ENCODE results near the gene SHLD2.
"Not testable (repeated sequence)": the region's sequence is repeated elsewhere in the genome, so short reads cannot be mapped to it uniquely, and the experiment has no call there.

SHLD2 gene, protein sequence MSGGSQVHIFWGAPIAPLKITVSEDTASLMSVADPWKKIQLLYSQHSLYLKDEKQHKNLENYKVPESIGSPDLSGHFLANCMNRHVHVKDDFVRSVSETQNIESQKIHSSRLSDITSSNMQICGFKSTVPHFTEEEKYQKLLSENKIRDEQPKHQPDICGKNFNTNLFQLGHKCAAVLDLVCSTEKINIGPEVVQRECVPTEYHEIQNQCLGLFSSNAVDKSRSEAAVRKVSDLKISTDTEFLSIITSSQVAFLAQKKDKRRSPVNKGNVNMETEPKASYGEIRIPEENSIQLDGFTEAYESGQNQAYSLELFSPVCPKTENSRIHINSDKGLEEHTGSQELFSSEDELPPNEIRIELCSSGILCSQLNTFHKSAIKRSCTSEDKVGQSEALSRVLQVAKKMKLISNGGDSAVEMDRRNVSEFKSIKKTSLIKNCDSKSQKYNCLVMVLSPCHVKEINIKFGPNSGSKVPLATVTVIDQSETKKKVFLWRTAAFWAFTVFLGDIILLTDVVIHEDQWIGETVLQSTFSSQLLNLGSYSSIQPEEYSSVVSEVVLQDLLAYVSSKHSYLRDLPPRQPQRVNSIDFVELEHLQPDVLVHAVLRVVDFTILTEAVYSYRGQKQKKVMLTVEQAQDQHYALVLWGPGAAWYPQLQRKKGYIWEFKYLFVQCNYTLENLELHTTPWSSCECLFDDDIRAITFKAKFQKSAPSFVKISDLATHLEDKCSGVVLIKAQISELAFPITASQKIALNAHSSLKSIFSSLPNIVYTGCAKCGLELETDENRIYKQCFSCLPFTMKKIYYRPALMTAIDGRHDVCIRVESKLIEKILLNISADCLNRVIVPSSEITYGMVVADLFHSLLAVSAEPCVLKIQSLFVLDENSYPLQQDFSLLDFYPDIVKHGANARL

DNA sequence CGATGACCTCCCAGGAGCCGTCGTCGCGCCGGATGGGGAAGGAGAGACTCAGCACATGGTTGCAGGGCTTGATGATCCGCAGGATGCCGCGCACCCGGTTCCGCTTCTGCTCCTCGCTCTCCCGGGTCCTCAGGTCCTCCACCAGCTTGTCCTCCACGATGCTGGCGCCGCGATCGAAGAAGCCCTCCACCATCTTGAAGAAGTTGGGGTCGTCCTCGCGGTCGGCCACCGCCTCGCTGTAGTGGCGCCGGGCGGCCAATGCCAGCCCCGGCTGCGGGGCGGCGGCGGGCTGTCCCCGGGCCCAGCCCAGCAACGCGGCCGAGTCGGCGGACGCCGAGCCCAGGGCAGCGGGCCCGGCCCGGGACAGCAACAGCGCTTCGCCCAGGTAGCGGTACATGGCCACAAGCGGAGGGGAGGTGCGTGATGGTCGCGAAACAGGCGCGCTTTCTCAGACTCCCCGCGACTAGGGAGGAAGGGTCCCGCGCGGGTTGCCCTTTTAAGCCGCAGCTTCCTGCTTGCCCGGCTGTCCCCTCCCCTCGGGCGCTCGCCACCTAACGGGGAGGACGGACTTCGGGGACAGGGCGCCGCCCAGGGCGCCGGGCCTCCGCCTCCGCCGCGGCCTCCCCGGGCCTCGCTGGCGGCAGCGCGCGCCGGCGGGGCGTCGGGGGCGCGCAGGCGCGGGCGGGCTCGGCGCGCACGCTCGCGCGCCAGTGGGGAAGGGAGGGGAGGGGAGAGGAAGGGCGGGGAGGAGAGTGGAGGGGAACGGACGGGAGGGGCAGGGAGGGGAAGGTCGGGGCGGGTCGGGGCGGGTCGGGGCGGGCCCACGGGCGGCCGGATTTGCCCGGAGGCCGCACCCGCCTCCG is at the start of gene SHLD2, which contains the start of gene GLUD1:
Gene SHLD2, plus strand, starts transcription at position 834 of the 863 bp plus-strand sequence. CDS start 56,149 bp downstream, outside the sequence.
Gene GLUD1, minus strand, starts transcription at position 471 of the 863 bp plus-strand sequence. Its CDS starts 74 bp downstream, at position 397.
- FAIRE-seq = no peak

DNA sequence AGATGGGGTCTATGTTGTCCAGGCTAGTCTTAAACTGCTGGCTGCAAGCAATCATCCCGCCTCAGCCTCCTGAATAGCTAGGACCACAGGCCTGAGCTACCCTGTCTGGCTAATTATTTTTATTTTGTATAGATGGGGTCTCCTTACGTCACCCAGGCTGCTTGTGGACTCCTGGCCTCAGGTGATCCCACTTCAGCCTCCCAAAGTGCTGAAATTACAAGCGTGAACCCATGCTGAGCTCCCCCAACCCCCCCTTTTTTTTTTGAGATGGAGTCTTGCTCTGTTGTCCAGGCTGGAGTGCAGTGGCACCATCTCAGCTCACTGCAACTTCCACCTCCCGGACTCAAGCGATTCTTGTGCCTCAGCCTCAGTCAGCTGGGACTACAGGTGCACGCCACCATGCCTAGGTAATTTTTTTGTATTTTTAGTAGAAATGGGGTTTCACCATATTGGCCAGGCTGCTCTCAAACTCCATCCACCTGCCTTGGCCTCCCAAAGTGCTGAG is 49.5 kb upstream of the SHLD2 start:
- FAIRE-seq (no peak), DNase-seq (ENCODE audit: low spot score) (no peak)

More for the DNA sequence above, at the start of gene SHLD2, which contains the start of gene GLUD1:
- DNase-seq (ENCODE audit: low spot score) = peak; percentile 93

DNA sequence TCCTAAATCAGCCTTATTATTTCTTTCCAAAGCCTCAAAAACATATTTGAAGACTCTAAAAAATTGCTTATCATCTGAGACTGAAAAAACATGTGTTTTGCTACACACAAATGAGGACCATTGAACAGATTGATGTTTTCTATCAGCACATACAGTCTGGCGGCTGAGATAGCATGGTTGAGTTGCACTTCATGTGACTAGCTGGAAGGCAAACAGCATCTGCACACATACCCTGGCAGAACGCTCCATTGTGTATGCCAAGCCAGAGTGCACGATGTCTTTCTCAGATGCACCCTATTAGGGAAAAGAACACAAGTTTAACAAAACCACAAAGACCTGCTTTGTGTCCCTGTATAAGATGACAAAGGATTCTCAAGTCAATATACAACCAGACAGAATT is 41.9 kb upstream of the SHLD2 start:
- DNase-seq (ENCODE audit: low spot score) (no peak), FAIRE-seq (no peak)

- FAIRE-seq (no peak), DNase-seq (ENCODE audit: low spot score) (no peak)
These were observed 41.3 kb upstream of the SHLD2 start for GRCh38 chr10:87053577-87054181.

- no peak for DNase-seq (ENCODE audit: low spot score)
These were observed 40.4 kb upstream of the SHLD2 start for GRCh38 chr10:87054373-87055295.

DNA sequence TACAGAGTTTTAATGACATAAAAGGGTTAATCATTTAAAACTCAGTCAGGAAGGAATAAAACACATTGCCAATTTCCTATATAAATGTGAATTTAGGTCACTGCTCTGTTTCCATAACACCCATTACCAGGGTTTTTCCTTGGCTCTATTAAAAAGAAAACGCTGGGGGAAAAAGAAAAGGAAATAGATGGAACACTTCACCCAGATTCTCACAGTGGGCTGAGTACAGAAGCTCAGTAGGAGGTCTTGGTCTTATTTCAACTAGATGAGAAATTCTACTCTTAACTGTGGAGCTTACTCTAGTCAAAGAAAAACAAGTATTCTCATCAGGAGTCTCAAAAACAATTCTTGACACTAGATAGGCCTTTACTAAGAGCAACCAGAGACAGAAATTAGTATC is 36.8 kb upstream of the SHLD2 start:
- DNase-seq (ENCODE audit: low spot score) = no peak
- no peak for FAIRE-seq

More at GRCh38 chr10:87054373-87055295, 40.4 kb upstream of the SHLD2 start:
- FAIRE-seq = no peak

- DNase-seq (ENCODE audit: low spot score) (no peak), FAIRE-seq (no peak)
These were observed 35.6 kb upstream of the SHLD2 start for GRCh38 chr10:87059401-87059800.

DNA sequence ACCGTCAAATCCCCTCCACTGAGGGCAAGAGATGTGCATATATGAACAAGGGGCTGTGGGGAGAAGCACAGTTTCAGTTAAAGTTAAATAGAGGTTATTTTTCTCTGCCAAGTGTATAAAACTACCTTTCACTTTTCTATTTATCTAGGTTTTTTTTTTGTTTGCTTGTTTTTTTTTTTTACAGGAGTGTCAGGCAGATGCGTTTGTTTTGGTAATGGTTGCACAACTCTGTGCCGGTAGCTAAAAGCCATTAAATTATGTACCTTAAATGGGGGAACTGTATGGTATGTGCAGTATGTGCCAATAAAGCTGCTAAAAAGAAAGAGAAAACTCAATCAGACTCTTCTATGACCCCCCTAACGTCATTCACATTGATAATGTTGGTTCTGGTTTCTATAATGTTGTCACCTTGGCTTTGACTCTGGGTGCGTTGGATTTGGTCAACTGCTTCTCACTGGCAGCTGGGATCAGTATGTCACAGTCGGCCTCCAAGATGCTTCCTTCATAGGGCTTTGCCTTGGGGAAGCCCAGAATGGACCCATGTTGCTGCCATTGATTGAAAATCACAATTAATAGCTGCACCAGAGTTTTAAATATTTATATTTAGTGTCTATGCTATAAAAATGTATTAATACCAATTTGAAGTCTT is 34.6 kb upstream of the SHLD2 start:
- FAIRE-seq (no peak), DNase-seq (ENCODE audit: low spot score) (no peak)

DNA sequence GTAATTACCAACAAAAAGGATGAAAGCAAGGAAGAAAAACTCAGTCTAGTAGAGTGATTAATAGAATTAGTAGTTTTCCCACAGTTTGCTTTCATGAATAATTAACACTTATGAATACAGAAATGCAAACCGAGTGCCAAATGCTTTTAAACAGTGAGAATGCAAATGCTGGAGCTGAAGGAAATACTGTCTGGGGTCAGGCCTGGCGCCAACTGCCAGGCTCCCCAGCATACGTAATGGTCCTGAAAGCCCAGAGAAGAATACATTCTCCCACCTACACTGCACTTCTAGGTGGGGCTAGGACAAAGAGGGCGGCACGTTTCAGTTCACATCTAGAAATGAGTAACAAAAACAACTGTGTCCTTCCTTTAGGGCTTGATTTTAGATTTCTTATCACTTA is 30.4 kb upstream of the SHLD2 start:
- DNase-seq (ENCODE audit: low spot score) = no peak
- FAIRE-seq = no peak

DNA sequence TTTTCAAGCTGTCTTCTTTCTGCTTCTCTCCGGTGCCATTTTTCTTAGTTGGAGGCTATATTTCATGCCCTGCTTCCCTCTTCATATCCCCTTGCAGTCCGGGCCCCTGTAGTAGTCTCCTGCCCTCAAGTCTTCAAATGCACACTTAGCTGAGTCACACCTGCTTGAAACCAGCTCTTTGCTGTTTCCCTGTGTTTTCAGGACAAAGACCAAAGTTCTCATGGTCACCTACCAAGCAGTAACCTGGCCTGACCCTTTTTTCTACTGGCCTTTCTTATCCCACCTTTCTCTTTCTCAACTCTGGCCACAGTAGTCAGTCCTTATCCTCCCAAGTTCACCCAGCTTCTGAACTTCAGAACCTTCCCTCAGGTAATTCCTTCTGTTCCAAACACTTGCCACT is 28.8 kb upstream of the SHLD2 start:
- DNase-seq (ENCODE audit: low spot score) = no peak
- no peak for FAIRE-seq

- DNase-seq (ENCODE audit: low spot score) (no peak), FAIRE-seq (no peak)
These were observed 28.1 kb upstream of the SHLD2 start for GRCh38 chr10:87066865-87067264.

GRCh38 chr10:87068281-87068680 is 26.7 kb upstream of the SHLD2 start:
- FAIRE-seq (no peak), DNase-seq (ENCODE audit: low spot score) (no peak)

GRCh38 chr10:87072449-87072848 is 22.6 kb upstream of the SHLD2 start:
- no peak for FAIRE-seq

DNA sequence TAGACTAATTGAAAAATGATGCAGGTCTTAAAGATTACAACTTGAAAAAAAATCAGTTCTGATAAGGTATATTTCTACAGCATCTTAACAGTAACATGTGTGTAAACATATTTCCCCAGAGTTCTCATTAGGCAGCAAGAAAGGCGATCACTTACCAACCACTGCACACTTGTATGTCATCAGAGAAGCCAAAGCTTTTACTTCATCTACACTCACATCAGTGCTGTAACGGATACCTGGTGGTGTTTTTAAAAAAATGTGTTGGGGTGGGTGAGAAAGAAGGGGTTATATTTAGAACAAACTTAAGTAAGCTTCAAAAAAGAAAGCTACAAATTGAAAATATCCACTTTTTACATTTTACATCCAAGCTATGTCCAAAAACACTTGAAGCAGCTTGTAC is 18.6 kb upstream of the SHLD2 start:
- FAIRE-seq; DNase-seq (ENCODE audit: low spot score): not testable (repeated sequence)

More at GRCh38 chr10:87072449-87072848, 22.6 kb upstream of the SHLD2 start:
- no peak for DNase-seq (ENCODE audit: low spot score)

DNA sequence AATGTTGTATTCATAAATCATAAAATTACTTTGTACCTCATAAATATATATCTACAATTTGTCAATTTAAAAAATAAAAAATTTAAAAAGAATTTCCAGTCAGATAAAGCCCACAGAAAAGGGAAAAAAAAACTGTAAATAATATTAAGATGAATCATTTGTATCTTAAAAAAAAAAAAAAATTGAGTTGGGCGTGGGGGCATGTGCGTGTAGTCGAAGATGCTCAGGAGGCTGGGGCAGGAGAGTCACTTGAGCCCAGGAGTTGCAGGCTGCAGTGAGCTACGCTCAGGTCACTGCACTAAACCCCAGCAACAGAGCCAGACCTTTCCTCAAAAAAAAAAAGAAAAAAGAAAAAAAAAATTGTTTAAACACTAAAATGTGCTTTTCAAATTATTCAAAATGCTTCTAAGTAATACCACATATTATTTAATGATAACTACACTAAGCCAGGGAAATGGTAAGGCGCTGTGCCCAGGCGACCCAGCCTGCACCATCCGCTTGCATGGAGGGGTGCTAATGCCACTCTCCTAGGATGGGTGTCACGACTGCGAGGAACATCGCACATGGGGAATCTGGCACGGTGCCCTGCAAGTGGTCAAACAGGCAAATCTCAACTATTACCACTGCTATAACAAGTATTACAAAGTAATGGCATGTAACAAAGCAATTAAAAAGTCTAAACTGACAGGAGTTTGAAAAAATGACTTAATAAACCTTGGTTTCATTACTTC is 15.7 kb upstream of the SHLD2 start:
- no peak for DNase-seq (ENCODE audit: low spot score)
- no peak for FAIRE-seq

GRCh38 chr10:87080621-87081020 is 14.4 kb upstream of the SHLD2 start:
- FAIRE-seq = not testable (repeated sequence)

DNA sequence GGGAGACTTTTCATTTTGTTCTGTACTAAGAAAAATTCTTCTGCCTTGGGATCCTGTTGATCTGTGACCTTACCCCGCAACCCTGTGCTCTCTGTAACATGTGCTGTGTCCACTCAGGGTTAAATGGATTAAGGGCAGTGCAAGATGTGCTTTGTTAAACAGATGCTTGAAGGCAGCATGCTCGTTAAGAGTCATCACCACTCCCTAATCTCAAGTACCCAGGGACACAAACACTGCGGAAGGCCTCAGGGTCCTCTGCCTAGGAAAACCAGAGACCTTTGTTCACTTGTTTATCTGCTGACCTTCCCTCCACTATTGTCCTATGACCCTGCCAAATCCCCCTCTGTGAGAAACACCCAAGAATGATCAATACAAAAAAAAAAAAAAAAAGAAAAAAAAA is 13.4 kb upstream of the SHLD2 start:
- not testable (repeated sequence) for FAIRE-seq; DNase-seq (ENCODE audit: low spot score)

More at GRCh38 chr10:87080621-87081020, 14.4 kb upstream of the SHLD2 start:
- DNase-seq (ENCODE audit: low spot score) = not testable (repeated sequence)

GRCh38 chr10:87082219-87082618 is 12.8 kb upstream of the SHLD2 start:
- not testable (repeated sequence) for DNase-seq (ENCODE audit: low spot score); FAIRE-seq

Measured in urothelium cell line (cell line).